ENCODE data around the gene LDLRAD4.

The LDLRAD4 gene

DNA sequence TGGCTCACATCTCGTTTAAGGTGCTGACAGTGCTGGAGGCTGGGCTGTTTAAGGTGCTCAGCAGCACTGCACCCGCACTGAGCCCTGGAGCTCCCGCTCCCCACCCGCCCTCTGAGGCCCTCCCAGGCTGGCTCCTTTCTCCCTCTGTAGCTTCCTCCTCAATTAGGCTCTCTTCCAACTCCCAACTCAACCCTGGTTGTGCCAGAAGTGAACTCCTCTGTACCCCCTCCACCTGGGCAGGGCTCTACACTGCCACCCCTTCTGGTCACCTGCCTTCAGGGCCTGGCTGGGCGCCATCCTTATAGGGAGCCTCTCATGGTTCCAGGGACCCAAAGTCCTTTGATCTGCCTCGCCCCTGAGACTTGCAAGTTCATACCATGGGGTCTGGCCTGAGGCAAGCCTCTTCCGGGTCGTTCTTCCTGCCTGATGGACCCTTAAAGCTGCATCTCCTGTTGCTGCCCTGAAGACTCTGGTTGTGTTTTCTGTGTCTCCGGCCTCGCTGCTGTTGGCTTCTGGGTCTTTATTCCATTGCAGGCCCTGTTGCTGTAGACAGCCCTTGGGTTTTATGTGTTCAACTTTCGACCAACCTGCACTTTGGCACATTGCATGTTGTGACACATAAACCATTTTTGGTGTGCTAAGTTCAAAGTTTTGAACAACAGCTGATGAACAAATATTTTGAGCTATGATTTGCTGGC lies 199.6 kb downstream of the LDLRAD4 start:
- H3K9ac ChIP-seq (ENCODE audit: low read length) = no peak overlapping the region
- peaks cover 12% of the 10 kb centered on the region for H3K4me1 ChIP-seq (ENCODE audit: control insufficient read depth, insufficient read depth, low read length)
- no peak overlapping the region for H3K4me3 ChIP-seq (ENCODE audit: low read depth, low read length)
- H3K36me3 ChIP-seq (ENCODE audit: control insufficient read depth, insufficient read depth, low read length) = no peaks in the 10 kb centered on the region
- H3K27ac ChIP-seq (ENCODE audit: low read depth, low read length) = no peak overlapping the region
- H3K27me3 ChIP-seq (ENCODE audit: control insufficient read depth, insufficient read depth, low read length) = no peaks in the 10 kb centered on the region
- H3K9me3 ChIP-seq (ENCODE audit: control insufficient read depth, insufficient read depth, low read depth, low read length) = no peaks in the 10 kb centered on the region

DNA sequence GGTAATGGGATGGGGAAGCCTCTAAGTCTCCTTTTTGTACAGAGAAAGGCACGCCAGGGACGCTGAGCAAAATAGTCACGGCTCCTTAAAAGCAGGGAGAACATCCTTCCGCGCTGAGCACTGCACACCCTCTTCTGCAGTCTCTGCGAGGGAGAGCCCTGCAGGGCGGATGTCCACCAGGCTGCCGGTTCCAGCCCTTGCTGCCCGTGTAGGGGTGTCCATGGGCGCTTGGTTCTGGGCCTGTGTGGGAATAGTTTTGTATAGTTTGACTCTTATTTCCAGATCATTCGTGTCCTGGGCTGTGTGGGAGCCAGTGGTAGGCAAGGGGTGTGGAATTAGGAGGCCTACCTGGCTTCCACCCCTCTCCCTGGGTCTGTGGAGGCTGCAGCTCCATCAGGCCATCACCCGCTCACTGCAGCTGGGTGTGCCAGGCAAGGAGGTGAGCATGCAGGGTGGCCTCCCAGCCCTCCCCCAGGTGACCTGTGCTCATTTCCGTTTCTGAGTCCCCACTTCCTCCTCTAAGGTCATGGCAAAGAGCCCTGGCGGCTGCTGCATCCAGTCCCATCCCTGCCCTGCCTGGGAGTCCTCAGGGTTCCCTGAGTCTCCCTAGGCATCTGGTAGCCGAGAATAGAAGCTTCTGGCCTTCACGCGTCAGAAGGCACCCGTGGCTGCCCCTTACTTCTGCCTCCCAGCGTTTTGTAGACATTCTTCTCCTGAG lies 202.6 kb downstream of the LDLRAD4 start:
- no peak overlapping the region for H3K4me3 ChIP-seq (ENCODE audit: low read depth, low read length)
- no peak overlapping the region for H3K9ac ChIP-seq (ENCODE audit: low read length)
- no peaks in the 10 kb centered on the region for H3K9me3 ChIP-seq (ENCODE audit: control insufficient read depth, insufficient read depth, low read depth, low read length)
- no peaks in the 10 kb centered on the region for H3K36me3 ChIP-seq (ENCODE audit: control insufficient read depth, insufficient read depth, low read length)
- H3K4me1 ChIP-seq (ENCODE audit: control insufficient read depth, insufficient read depth, low read length) = 0 out of 2 replicates have a peak, but pooled peaks cover 3% of the 10 kb centered on the region
- H3K27me3 ChIP-seq (ENCODE audit: control insufficient read depth, insufficient read depth, low read length) = no peaks in the 10 kb centered on the region
- no peak overlapping the region for H3K27ac ChIP-seq (ENCODE audit: low read depth, low read length)

DNA sequence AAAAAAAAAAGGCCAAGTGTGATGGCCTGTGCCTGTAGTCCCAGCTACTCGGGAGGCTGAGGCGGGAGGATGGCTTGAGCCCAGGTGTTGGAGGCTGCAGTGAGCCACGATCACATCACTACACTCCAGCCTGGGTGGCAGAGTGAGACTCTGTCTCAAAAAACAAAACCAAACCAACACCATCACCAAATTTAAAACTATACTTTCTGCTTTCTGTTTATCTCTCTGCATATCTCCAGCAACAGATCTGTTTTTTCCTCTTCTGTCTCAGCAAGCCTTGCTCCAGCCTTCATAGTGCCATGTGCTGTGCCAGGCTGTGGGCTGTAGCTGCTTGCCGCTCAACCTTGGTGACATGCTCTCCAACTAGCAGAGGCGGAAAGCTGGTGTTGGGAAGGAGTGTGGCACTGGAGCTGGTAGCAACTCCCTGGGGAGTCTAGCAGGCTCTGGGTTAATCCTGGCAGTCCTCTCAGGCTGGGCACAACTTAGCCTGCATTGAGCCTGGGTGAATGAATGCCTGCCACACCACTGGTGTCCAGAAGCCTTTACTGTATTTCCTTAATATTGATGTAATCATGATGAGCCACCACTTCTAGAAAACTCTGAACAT lies 204.1 kb downstream of the LDLRAD4 start:
- Histone ChIP-seq H3K27me3 (ENCODE audit: control insufficient read depth, insufficient read depth, low read length) (no peaks in the 10 kb centered on the region), H3K9me3 (ENCODE audit: control insufficient read depth, insufficient read depth, low read depth, low read length) (no peaks in the 10 kb centered on the region), H3K36me3 (ENCODE audit: control insufficient read depth, insufficient read depth, low read length) (no peaks in the 10 kb centered on the region), H3K27ac (ENCODE audit: low read depth, low read length) (no peak overlapping the region), H3K4me3 (ENCODE audit: low read depth, low read length) (no peak overlapping the region), H3K4me1 (ENCODE audit: control insufficient read depth, insufficient read depth, low read length) (0 out of 2 replicates have a peak, but pooled peaks cover 3% of the 10 kb centered on the region), H3K9ac (ENCODE audit: low read length) (no peak overlapping the region)

DNA sequence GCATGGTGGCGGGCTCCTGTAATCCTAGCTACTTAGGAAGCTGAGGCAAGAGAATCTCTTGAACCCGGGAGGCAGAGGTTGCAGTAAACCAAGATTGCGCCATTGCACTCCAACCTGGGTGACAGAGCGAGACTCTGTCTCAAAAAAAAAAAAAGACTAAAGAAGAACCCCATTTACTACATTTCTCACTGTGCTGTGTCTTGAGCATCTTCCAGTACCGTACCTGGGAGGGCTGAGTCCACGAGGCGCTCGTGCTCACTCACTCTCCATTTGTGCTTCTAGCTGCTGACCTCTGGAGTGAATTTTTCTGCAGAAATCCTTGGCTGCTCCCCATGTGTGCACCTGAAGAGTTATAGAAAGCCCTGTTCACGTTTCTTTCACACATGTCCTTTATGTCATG lies 204.8 kb downstream of the LDLRAD4 start:
- no peak overlapping the region for H3K4me3 ChIP-seq (ENCODE audit: low read depth, low read length)
- H3K27ac ChIP-seq (ENCODE audit: low read depth, low read length) = no peak overlapping the region
- H3K4me1 ChIP-seq (ENCODE audit: control insufficient read depth, insufficient read depth, low read length) = peaks cover 5% of the 10 kb centered on the region; the same call in 1 of the 2 replicates
- H3K9me3 ChIP-seq (ENCODE audit: control insufficient read depth, insufficient read depth, low read depth, low read length) = no peaks in the 10 kb centered on the region
- H3K27me3 ChIP-seq (ENCODE audit: control insufficient read depth, insufficient read depth, low read length) = no peaks in the 10 kb centered on the region
- H3K9ac ChIP-seq (ENCODE audit: low read length) = no peak overlapping the region
- no peaks in the 10 kb centered on the region for H3K36me3 ChIP-seq (ENCODE audit: control insufficient read depth, insufficient read depth, low read length)

DNA sequence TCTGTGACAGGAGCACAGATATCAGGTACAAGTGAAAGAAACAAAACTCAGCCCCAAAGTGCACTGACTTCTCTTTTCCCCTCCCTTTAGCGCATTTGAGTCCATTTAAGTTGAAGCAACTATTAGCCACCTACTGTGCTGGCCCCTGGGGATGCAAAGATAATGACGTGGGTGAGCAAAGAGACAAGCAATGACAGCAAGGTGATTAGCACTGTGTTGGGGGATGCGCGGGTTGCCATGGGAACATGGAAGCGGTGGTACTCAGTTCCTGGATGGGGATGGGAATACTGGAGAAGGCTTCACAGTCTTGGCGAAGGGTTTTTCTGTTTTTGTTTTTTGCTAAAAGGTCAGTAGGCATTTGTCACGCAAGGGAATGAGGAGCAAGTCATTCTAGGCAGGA lies 205.8 kb downstream of the LDLRAD4 start:
- peaks cover 9% of the 10 kb centered on the region; the same call in 1 of the 2 replicates for H3K4me1 ChIP-seq (ENCODE audit: control insufficient read depth, insufficient read depth, low read length)

DNA sequence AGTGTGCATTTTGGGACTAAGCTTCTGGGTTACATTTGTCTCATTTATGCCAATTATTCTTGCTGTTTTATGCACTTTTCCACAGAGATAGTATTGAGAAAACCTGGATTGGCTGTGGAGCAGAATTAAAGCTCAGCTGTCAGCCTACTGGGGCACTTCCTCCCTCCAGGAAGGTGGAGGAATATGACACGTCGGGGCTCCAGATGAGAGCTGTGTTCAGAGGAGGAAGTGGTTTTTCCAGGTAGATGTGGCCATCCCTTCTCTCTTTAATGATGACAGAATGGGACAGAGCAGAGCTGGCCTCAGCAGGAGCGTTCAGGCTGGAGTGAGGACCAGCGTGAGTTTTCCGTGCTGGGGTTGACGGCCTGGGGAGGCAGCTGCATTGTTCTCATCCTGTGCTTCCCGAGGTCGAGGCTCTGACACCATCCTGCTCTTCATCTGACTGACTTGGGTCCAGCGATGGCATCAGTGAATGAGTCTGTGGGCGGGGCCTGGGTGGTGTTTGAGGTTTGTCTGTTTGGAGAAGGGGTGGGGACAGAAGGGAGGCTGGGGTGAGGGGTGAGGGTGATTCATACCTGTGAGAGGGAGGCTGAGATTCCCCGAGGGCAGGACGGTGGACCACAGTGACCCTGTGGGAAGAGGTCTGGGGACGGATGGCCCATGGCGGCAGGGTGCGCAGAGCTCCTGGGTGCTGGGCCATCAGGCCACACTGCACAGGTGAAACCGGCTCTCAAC lies 207.0 kb downstream of the LDLRAD4 start:
- Histone ChIP-seq H3K36me3 (ENCODE audit: control insufficient read depth, insufficient read depth, low read length) (no peaks in the 10 kb centered on the region), H3K27ac (ENCODE audit: low read depth, low read length) (no peak overlapping the region), H3K4me1 (ENCODE audit: control insufficient read depth, insufficient read depth, low read length) (peaks cover 15% of the 10 kb centered on the region; the same call in 1 of the 2 replicates), H3K27me3 (ENCODE audit: control insufficient read depth, insufficient read depth, low read length) (no peaks in the 10 kb centered on the region), H3K9me3 (ENCODE audit: control insufficient read depth, insufficient read depth, low read depth, low read length) (no peaks in the 10 kb centered on the region), H3K9ac (ENCODE audit: low read length) (no peak overlapping the region), H3K4me3 (ENCODE audit: low read depth, low read length) (no peak overlapping the region)

More for the DNA sequence above, 205.8 kb downstream of the LDLRAD4 start:
- no peak overlapping the region for H3K9ac ChIP-seq (ENCODE audit: low read length)
- H3K4me3 ChIP-seq (ENCODE audit: low read depth, low read length) = no peak overlapping the region
- H3K9me3 ChIP-seq (ENCODE audit: control insufficient read depth, insufficient read depth, low read depth, low read length) = no peaks in the 10 kb centered on the region
- H3K36me3 ChIP-seq (ENCODE audit: control insufficient read depth, insufficient read depth, low read length) = no peaks in the 10 kb centered on the region
- H3K27ac ChIP-seq (ENCODE audit: low read depth, low read length) = no peak overlapping the region
- H3K27me3 ChIP-seq (ENCODE audit: control insufficient read depth, insufficient read depth, low read length) = no peaks in the 10 kb centered on the region

DNA sequence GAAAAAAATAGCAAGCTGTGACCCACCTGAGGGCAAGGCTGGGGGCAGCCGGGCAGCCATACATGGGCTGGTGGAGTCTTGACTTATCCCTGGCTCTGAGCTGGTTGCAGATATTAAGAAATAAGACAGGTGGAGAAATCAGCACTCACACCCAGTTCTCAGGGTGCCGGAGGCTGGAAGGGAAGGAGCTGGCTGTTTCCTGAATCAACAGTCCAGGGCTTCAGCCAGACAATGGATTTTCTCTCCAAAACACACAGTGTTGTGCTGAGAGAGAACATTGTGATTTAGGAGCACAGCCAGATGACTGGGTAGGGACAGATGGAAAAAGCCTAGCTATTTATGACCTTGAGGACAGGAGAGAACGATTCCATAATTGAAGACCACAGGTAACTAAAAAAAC lies 208.8 kb downstream of the LDLRAD4 start:
- Histone ChIP-seq H3K36me3 (ENCODE audit: control insufficient read depth, insufficient read depth, low read length) (no peaks in the 10 kb centered on the region), H3K9me3 (ENCODE audit: control insufficient read depth, insufficient read depth, low read depth, low read length) (no peaks in the 10 kb centered on the region), H3K27ac (ENCODE audit: low read depth, low read length) (no peak overlapping the region), H3K9ac (ENCODE audit: low read length) (no peak overlapping the region), H3K4me3 (ENCODE audit: low read depth, low read length) (no peak overlapping the region), H3K4me1 (ENCODE audit: control insufficient read depth, insufficient read depth, low read length) (peaks cover 23% of the 10 kb centered on the region), H3K27me3 (ENCODE audit: control insufficient read depth, insufficient read depth, low read length) (no peaks in the 10 kb centered on the region)

DNA sequence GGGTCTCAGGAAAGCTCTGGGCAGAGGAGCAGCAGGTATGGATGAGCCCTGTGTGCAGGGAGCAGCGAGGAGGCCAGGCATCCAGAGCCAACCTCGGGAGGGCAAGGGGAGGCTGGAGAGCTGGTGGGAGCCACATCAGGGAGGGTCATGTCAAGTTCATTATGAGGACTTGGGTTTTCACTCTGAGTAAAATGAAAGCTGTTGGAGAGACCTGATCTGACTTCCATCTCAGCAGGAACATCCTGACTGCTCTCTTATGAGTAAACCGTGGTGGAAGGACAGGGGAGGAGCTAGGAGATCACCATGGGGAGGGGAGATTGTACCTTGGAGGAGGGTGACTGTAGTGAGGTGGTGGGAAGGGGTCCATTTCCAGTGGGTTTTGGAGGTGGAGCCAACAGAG lies 209.8 kb downstream of the LDLRAD4 start:
- Histone ChIP-seq H3K9ac (ENCODE audit: low read length) (no peak overlapping the region), H3K4me1 (ENCODE audit: control insufficient read depth, insufficient read depth, low read length) (peaks cover 23% of the 10 kb centered on the region), H3K4me3 (ENCODE audit: low read depth, low read length) (no peak overlapping the region), H3K9me3 (ENCODE audit: control insufficient read depth, insufficient read depth, low read depth, low read length) (no peaks in the 10 kb centered on the region), H3K36me3 (ENCODE audit: control insufficient read depth, insufficient read depth, low read length) (no peaks in the 10 kb centered on the region), H3K27ac (ENCODE audit: low read depth, low read length) (no peak overlapping the region), H3K27me3 (ENCODE audit: control insufficient read depth, insufficient read depth, low read length) (no peaks in the 10 kb centered on the region)

DNA sequence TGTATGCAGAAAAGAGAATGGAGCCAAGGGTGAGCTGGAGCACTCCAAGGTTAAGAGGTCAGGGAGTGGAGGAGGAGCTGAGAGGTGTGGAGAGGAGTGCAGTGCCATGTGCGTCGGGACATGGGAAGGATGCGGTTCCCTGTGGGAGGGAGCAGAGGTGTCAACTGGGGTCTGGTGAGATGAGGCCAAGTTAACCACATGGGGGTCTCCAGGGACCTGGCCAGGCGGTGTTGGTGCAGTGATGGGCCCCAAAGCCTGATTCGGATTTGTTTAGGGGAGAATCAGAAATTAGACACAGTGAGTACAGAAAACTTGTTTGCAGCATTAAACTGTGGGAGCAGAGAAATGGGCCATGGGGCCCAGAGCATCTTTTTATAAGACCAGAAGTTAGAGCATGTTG lies 210.5 kb downstream of the LDLRAD4 start:
- Histone ChIP-seq H3K4me3 (ENCODE audit: low read depth, low read length) (no peak overlapping the region), H3K9me3 (ENCODE audit: control insufficient read depth, insufficient read depth, low read depth, low read length) (no peaks in the 10 kb centered on the region), H3K4me1 (ENCODE audit: control insufficient read depth, insufficient read depth, low read length) (peaks cover 23% of the 10 kb centered on the region), H3K27ac (ENCODE audit: low read depth, low read length) (no peak overlapping the region), H3K27me3 (ENCODE audit: control insufficient read depth, insufficient read depth, low read length) (no peaks in the 10 kb centered on the region), H3K36me3 (ENCODE audit: control insufficient read depth, insufficient read depth, low read length) (no peaks in the 10 kb centered on the region), H3K9ac (ENCODE audit: low read length) (no peak overlapping the region)

DNA sequence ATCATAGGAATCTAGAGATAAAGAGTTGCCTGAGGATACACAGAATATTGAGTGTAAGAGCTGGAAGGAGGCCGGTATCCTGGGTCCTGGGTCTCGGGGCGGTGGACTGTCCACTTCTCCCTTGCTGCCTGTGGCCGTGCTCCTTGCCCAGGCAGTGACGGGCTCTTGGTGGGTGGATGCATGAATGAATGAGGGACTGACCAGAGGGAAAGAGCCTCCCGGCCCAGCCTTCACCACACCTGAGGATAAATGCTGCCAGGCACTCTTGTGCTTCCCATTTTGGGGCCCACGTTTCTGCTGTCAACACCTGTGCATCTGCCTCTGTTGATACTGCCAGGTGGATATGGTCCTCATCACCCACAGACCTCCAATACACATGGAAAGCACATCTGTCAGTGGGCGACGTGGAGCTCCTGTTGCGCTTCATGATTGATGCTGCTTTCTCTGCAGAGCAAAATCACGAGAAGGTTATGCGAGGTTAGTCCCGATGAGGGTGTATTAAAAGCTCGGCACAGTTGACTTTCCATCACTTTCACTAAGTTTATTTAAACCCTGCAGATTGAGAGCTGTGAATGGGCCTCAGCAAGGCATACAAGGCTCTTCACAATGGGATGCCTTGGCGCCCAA lies 211.4 kb downstream of the LDLRAD4 start:
- Histone ChIP-seq H3K36me3 (ENCODE audit: control insufficient read depth, insufficient read depth, low read length) (no peaks in the 10 kb centered on the region), H3K27ac (ENCODE audit: low read depth, low read length) (no peak overlapping the region), H3K9ac (ENCODE audit: low read length) (no peak overlapping the region), H3K4me3 (ENCODE audit: low read depth, low read length) (no peak overlapping the region), H3K4me1 (ENCODE audit: control insufficient read depth, insufficient read depth, low read length) (peaks cover 23% of the 10 kb centered on the region), H3K27me3 (ENCODE audit: control insufficient read depth, insufficient read depth, low read length) (no peaks in the 10 kb centered on the region), H3K9me3 (ENCODE audit: control insufficient read depth, insufficient read depth, low read depth, low read length) (no peaks in the 10 kb centered on the region)

Data from HUES6 (cell line).